ENCODE results near the gene CATSPER2. TPM values are rescaled to one million over a fixed set of nuclear protein-coding genes. Genes with fewer than 3 reads are reported as not detected.
"Not testable (repeated sequence)": the region's sequence is repeated elsewhere in the genome, so short reads cannot be mapped to it uniquely, and the experiment has no call there.

Gene CATSPER2
- total and polyA plus RNA-seq, 2 of the 8 experiments (the other 6 are each of a cell fraction or from before 2014, with no cell fraction given) = 1.2 to 1.9 TPM

DNA sequence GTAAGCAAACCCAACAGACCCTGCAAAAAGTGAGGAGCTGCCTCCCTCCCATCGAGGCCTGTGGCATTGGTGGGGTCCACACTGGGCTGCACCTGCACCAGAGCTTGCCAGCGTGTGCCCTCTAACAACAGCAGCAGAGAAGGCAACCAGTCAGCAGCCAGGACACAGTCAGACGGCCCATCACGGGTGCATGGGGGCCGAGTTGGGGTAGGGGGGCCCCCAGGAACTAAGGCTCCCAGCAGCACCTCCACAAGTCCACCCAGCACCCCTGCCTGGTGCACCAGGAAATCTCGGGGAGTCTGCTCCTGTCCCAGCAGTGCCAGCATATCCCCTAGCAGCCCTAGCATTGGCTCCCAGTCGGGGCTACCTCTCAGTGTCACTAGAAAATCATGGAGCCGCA is 30.9 kb downstream of the CATSPER2 start:
- DNase-seq (ENCODE audit: low read depth in 1 of 2, low spot score in 2 of 2); H3K4me3 ChIP-seq (ENCODE audit: extremely low read depth in 1 of 4, insufficient read depth in 2 of 4, low read depth in 3 of 4, low read length in 4 of 4); H3K79me1 ChIP-seq (ENCODE audit: low read depth, low read length); H4K91ac ChIP-seq (replicated peaks; ENCODE audit: insufficient read length, low read length); POLR2A ChIA-PET (ENCODE audit: partially characterized antibody); CTCF ChIA-PET (ENCODE audit: partially characterized antibody); H3K18ac ChIP-seq (ENCODE audit: extremely low read depth, low read length); H4K8ac ChIP-seq (ENCODE audit: extremely low read depth, insufficient read depth, low read length); H3K23me2 ChIP-seq (ENCODE audit: low read depth, low read length); H2BK5ac ChIP-seq (ENCODE audit: low read depth, low read length); H2AFZ ChIP-seq (ENCODE audit: low read length); H3K9me3 ChIP-seq (ENCODE audit: insufficient read depth in 2 of 2, low read depth in 1 of 2, low read length in 1 of 2); H3K27me3 ChIP-seq (replicated peaks in 1 of 4; ENCODE audit: control insufficient read depth in 3 of 4, extremely low read depth in 1 of 4, insufficient read depth in 3 of 4, low read length in 3 of 4); H3K23ac ChIP-seq (ENCODE audit: insufficient read length); H2AK5ac ChIP-seq (ENCODE audit: low read depth, low read length); H2BK12ac ChIP-seq (ENCODE audit: low read depth, low read length); FAIRE-seq; H3K79me2 ChIP-seq (ENCODE audit: control insufficient read depth in 1 of 2, insufficient read depth in 2 of 2, low read length in 2 of 2); H3K9ac ChIP-seq (replicated peaks in 1 of 4; ENCODE audit: extremely low read depth in 1 of 4, low read depth in 3 of 4, low read length in 3 of 4); H3K56ac ChIP-seq (replicated peaks; ENCODE audit: insufficient read length, low read depth, low read length); H3K4me2 ChIP-seq (ENCODE audit: insufficient read depth in 1 of 2, low read depth in 2 of 2, low read length in 2 of 2); H3K27ac ChIP-seq (ENCODE audit: low read depth, low read length); H2BK15ac ChIP-seq (ENCODE audit: low read length); H4K20me1 ChIP-seq (replicated peaks in 1 of 2; ENCODE audit: control insufficient read depth in 1 of 2, insufficient read depth in 2 of 2, low read length in 2 of 2); H3K4ac ChIP-seq (replicated peaks; ENCODE audit: insufficient read length, low read depth, low read length); H3K14ac ChIP-seq (ENCODE audit: insufficient read length); H3K36me3 ChIP-seq (ENCODE audit: control insufficient read depth in 2 of 4, insufficient read depth in 4 of 4, low read length in 3 of 4); H2BK20ac ChIP-seq (ENCODE audit: low read length); H2BK120ac ChIP-seq (replicated peaks; ENCODE audit: low read depth, low read length); H4K5ac ChIP-seq (ENCODE audit: insufficient read length, low read depth, low read length); H3K4me1 ChIP-seq (replicated peaks in 1 of 4; ENCODE audit: control insufficient read depth in 3 of 4, insufficient read depth in 4 of 4, low read length in 3 of 4): not testable (repeated sequence)
- 73% methylated on average over 3 of the region's 8 CpGs; no CpG with 5 or more reads in 1 of the 2 experiments for WGBS, 2 experiments (ENCODE audit: extremely low coverage in 1 of 2, insufficient coverage in 1 of 2, insufficient read length in 1 of 2, insufficient replicate concordance in 2 of 2, low coverage in 1 of 2, low lambda C conversion rate in 2 of 2, missing lambda C conversion rate in 1 of 2)

DNA sequence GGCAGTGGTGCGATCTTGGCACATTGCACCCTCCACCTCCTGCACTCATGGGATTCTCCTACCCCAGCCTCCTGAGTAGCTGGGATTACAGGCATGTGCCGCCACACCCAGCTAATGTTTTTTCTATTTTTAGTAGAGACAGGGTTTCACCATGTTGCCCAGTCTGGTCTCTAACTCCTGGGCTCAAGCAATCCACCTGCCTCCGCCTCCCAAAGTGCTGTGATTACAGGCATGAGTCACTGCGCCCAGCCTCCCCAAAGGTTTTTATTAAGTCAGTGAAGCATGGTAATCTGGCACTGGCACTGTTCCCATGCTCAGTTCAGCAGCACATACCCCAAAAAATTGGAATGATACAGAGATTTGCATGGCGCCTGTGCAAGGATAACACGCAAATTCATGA is 46.4 kb downstream of the CATSPER2 start:
- H2BK12ac ChIP-seq (ENCODE audit: low read depth, low read length); FAIRE-seq; CTCF ChIA-PET (ENCODE audit: partially characterized antibody); H2AFZ ChIP-seq (ENCODE audit: low read length); H4K5ac ChIP-seq (ENCODE audit: insufficient read length, low read depth, low read length); POLR2A ChIA-PET (ENCODE audit: partially characterized antibody); H3K4me1 ChIP-seq (replicated peaks in 1 of 4; ENCODE audit: control insufficient read depth in 3 of 4, insufficient read depth in 4 of 4, low read length in 3 of 4); H4K20me1 ChIP-seq (replicated peaks in 1 of 2; ENCODE audit: control insufficient read depth in 1 of 2, insufficient read depth in 2 of 2, low read length in 2 of 2); H2BK15ac ChIP-seq (ENCODE audit: low read length); H4K8ac ChIP-seq (ENCODE audit: extremely low read depth, insufficient read depth, low read length); H3K9me3 ChIP-seq (ENCODE audit: insufficient read depth in 2 of 2, low read depth in 1 of 2, low read length in 1 of 2); H3K4me3 ChIP-seq (ENCODE audit: extremely low read depth in 1 of 4, insufficient read depth in 2 of 4, low read depth in 3 of 4, low read length in 4 of 4); H3K56ac ChIP-seq (replicated peaks; ENCODE audit: insufficient read length, low read depth, low read length); H3K4me2 ChIP-seq (ENCODE audit: insufficient read depth in 1 of 2, low read depth in 2 of 2, low read length in 2 of 2); H3K79me1 ChIP-seq (ENCODE audit: low read depth, low read length); H3K9ac ChIP-seq (replicated peaks in 1 of 4; ENCODE audit: extremely low read depth in 1 of 4, low read depth in 3 of 4, low read length in 3 of 4); H3K23me2 ChIP-seq (ENCODE audit: low read depth, low read length); H3K23ac ChIP-seq (ENCODE audit: insufficient read length); H2BK20ac ChIP-seq (ENCODE audit: low read length); H3K27ac ChIP-seq (ENCODE audit: low read depth, low read length); H4K91ac ChIP-seq (replicated peaks; ENCODE audit: insufficient read length, low read length); H2BK120ac ChIP-seq (replicated peaks; ENCODE audit: low read depth, low read length); H3K4ac ChIP-seq (replicated peaks; ENCODE audit: insufficient read length, low read depth, low read length); DNase-seq (ENCODE audit: low read depth in 1 of 2, low spot score in 2 of 2); H3K36me3 ChIP-seq (ENCODE audit: control insufficient read depth in 2 of 4, insufficient read depth in 4 of 4, low read length in 3 of 4); H3K79me2 ChIP-seq (ENCODE audit: control insufficient read depth in 1 of 2, insufficient read depth in 2 of 2, low read length in 2 of 2); H2BK5ac ChIP-seq (ENCODE audit: low read depth, low read length); H3K27me3 ChIP-seq (replicated peaks in 1 of 4; ENCODE audit: control insufficient read depth in 3 of 4, extremely low read depth in 1 of 4, insufficient read depth in 3 of 4, low read length in 3 of 4); H3K18ac ChIP-seq (ENCODE audit: extremely low read depth, low read length); H3K14ac ChIP-seq (ENCODE audit: insufficient read length); H2AK5ac ChIP-seq (ENCODE audit: low read depth, low read length): not testable (repeated sequence)
- WGBS, 2 experiments (ENCODE audit: extremely low coverage in 1 of 2, insufficient coverage in 1 of 2, insufficient read length in 1 of 2, insufficient replicate concordance in 2 of 2, low coverage in 1 of 2, low lambda C conversion rate in 2 of 2, missing lambda C conversion rate in 1 of 2) = 91% methylated on average over 6 of the region's 6 CpGs; no CpG with 5 or more reads in 1 of the 2 experiments

All from H1 (cell line).